Measurements from ENCODE around the gene RFNG.

Gene RFNG

DNA sequence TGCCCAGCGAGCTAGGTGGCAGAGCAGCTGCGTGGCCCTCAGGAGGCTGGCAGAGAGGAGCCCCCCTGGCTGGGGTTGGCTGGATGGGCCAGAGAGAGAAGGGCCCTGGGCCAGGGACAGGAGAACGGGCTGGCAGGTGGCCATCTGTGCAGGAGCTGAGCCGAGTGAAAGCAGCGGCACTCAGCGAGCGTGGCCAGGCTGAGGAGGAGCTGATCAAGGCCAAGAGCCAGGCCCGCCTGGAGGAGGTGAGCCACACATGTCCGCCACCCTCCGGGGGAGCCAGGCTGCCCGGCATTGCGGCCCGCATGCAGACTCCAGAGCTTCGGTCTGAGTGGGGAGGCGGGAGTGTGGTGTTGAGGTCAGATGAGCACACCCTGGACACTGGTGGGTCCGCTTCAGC lies 22.2 kb downstream of the RFNG start:
- TF ChIP-seq, protein P1, sequence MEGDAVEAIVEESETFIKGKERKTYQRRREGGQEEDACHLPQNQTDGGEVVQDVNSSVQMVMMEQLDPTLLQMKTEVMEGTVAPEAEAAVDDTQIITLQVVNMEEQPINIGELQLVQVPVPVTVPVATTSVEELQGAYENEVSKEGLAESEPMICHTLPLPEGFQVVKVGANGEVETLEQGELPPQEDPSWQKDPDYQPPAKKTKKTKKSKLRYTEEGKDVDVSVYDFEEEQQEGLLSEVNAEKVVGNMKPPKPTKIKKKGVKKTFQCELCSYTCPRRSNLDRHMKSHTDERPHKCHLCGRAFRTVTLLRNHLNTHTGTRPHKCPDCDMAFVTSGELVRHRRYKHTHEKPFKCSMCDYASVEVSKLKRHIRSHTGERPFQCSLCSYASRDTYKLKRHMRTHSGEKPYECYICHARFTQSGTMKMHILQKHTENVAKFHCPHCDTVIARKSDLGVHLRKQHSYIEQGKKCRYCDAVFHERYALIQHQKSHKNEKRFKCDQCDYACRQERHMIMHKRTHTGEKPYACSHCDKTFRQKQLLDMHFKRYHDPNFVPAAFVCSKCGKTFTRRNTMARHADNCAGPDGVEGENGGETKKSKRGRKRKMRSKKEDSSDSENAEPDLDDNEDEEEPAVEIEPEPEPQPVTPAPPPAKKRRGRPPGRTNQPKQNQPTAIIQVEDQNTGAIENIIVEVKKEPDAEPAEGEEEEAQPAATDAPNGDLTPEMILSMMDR (IDR thresholded peaks at IDR 0.05; ENCODE audit: low read depth, low read length, missing control alignments) = no peak
- in situ Hi-C loops (cut with HindIII; ENCODE audit: low pct_ligation_motif_present, low sequenced_read_pairs) = no loop called here
- H3K27me3 ChIP-seq (replicated peaks) = no peaks in the 10 kb centered on the region
- no peak for DNase-seq
- H3K27ac ChIP-seq = no peak overlapping the region
- no peaks in the 10 kb centered on the region for H3K36me3 ChIP-seq (replicated peaks)
- no peak overlapping the region for H3K4me3 ChIP-seq (ENCODE audit: low read depth, low read length)

DNA sequence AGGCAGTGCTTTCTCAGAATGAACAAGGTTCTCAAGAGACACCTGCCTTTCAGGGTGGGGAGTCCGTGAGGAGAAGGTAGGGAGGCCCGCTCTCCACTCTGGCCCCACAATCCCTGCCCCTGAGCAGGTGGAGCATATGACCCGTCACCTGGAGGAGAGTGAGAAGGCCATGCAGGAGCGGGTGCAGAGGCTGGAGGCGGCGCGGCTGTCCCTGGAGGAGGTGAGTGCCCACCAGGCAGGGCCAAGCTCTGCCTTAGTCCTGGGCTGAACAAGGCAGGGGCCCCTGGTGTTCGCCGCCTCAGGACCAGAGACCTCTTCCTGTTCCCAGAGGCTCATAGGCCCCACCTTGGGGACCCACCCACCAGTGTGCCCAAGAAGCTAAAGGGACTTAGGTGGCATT lies 22.6 kb downstream of the RFNG start:
- TF ChIP-seq, protein P1 (IDR thresholded peaks at IDR 0.05; ENCODE audit: low read depth, low read length, missing control alignments) = no peak
- in situ Hi-C loops (cut with HindIII; ENCODE audit: low pct_ligation_motif_present, low sequenced_read_pairs) = no loop called here

DNA sequence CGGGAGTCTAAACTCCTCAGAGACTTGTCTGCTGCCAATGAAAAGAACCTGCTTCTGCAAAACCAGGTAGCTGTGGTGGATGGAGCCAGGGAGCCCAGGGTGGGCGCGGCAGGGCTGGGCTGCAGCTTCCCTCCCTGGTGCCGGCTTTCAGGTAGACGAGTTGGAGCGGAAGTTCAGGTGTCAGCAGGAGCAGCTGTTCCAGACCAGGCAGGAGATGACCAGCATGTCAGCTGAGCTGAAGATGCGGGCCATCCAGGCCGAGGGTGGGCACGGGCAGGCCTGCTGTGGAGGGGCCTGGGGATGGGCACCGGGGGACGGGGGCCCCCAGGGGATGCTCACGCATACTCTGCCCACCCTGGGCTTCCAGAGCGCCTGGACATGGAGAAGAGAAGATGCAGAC lies 23.4 kb downstream of the RFNG start:
- TF ChIP-seq, protein P1 (IDR thresholded peaks at IDR 0.05; ENCODE audit: low read depth, low read length, missing control alignments) = no peak
- no peak overlapping the region for H3K27ac ChIP-seq
- in situ Hi-C loops (cut with HindIII; ENCODE audit: low pct_ligation_motif_present, low sequenced_read_pairs) = no loop called here
- no peaks in the 10 kb centered on the region for H3K27me3 ChIP-seq (replicated peaks)
- H3K4me3 ChIP-seq (ENCODE audit: low read depth, low read length) = no peak overlapping the region
- DNase-seq = no peak
- H3K36me3 ChIP-seq (replicated peaks) = no peaks in the 10 kb centered on the region

More for the DNA sequence above, 22.6 kb downstream of the RFNG start:
- no peaks in the 10 kb centered on the region for H3K36me3 ChIP-seq (replicated peaks)
- H3K4me3 ChIP-seq (ENCODE audit: low read depth, low read length) = no peak overlapping the region
- no peak overlapping the region for H3K27ac ChIP-seq
- no peaks in the 10 kb centered on the region for H3K27me3 ChIP-seq (replicated peaks)
- DNase-seq = no peak

DNA sequence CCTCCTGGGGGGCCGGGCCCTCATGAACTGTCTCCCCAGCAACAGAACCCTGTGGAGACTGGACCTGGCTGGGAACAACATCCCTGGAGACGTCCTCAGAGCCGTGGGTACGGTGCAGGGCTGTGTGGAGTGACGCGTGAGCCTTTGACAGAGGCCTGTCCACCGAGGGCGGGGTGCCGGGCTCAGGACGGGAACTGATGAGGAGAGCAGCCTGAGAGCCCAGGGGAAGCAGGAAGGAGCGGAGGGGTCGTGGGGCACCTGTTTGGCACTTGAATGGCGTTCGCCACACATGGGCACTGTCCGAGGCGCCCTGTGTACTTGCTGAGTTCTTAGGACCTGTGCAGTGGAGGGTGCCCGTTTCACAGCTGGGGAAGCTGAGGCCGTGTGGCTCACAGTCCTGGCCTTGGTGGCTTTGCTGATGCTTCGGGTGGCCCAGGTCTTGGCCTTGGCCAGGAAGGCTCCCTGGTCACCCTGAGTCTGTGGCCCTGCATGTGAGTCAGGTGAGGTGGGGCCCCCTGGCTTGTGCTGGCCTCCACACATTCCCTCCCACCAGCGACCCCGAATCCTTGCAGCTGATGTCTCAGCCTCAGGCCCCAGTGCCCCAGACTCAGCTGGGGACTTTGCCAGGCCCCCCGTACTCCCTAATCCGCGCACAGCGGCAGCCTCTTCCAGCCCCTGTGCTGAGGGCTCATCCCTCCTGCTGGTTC lies 26.1 kb downstream of the RFNG start:
- Histone ChIP-seq H3K27me3 (replicated peaks) (no peaks in the 10 kb centered on the region), H3K36me3 (replicated peaks) (no peaks in the 10 kb centered on the region), H3K4me3 (ENCODE audit: low read depth, low read length) (no peak overlapping the region), H3K27ac (no peak overlapping the region)
- TF ChIP-seq, protein P1 (IDR thresholded peaks at IDR 0.05; ENCODE audit: low read depth, low read length, missing control alignments) = no peak
- DNase-seq = no peak
- in situ Hi-C loops (cut with HindIII; ENCODE audit: low pct_ligation_motif_present, low sequenced_read_pairs) = no loop called here

DNA sequence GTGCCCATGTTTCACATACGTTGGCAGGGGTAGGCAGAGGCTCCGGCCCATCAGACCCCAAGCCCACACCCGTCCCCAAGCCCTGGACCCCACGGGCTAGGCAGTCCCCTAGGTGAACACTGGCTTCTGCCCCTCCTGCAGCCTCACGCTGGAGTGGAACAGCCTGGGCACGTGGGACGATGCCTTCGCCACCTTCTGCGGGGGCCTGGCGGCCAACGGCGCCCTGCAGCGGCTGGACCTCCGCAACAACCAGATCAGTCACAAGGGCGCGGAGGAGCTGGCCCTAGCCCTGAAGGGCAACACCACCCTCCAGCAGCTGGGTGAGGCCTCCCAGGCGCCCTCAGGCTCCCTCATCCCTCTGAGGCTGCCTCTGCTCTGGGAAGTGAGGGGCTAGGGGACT lies 26.8 kb downstream of the RFNG start:
- in situ Hi-C loops (cut with HindIII; ENCODE audit: low pct_ligation_motif_present, low sequenced_read_pairs) = no loop called here
- Histone ChIP-seq H3K36me3 (replicated peaks) (no peaks in the 10 kb centered on the region), H3K4me3 (ENCODE audit: low read depth, low read length) (no peak overlapping the region), H3K27me3 (replicated peaks) (no peaks in the 10 kb centered on the region), H3K27ac (no peak overlapping the region)
- no peak for DNase-seq
- TF ChIP-seq, protein P1 (IDR thresholded peaks at IDR 0.05; ENCODE audit: low read depth, low read length, missing control alignments) = no peak

Measured in brain microvascular endothelial cell (primary cell).